Trophoblast cell (in vitro differentiated cells and primary cell): Measurements from ENCODE around the gene MIER2.

Experiments used
- DNase-seq, 2 donors: peaks; one replicate each; pipeline ENCODE4 v3.0.0-alpha.2; 2016
- H2AFZ ChIP-seq: 2 replicates; pipeline ENCODE4 v1.6.1; 2013; ENCODE audit warnings: low read length, moderate library complexity, mild to moderate bottlenecking; ENCODE audit not compliant: insufficient read depth, poor library complexity
- H2AK5ac ChIP-seq: 2 replicates; pipeline ENCODE4 v1.6.1; 2013; ENCODE audit warnings: mild to moderate bottlenecking, low read length
- H2BK120ac ChIP-seq: 2 replicates; pipeline ENCODE4 v1.6.1; 2013; ENCODE audit warnings: low read length, mild to moderate bottlenecking, moderate library complexity; ENCODE audit not compliant: insufficient read depth, poor library complexity
- H2BK12ac ChIP-seq: 2 replicates; pipeline ENCODE4 v1.6.1; 2013; ENCODE audit warnings: mild to moderate bottlenecking, low read length, moderate library complexity
- H2BK5ac ChIP-seq: 2 replicates; pipeline ENCODE4 v1.6.1; 2013; ENCODE audit warnings: low read length, low read depth, moderate library complexity, mild to moderate bottlenecking; ENCODE audit not compliant: poor library complexity
- H3K14ac ChIP-seq: 2 replicates; pipeline ENCODE4 v1.6.1; 2013; ENCODE audit warnings: mild to moderate bottlenecking, low read length
- H3K18ac ChIP-seq: 2 replicates; pipeline ENCODE4 v1.6.1; 2013; ENCODE audit warnings: mild to moderate bottlenecking, low read length
- H3K23ac ChIP-seq: 2 replicates; pipeline ENCODE4 v1.6.1; 2013; ENCODE audit warnings: low read length
- H3K27ac ChIP-seq: 2 replicates; pipeline ENCODE4 v1.5.1; 2013; ENCODE audit warnings: low read depth, mild to moderate bottlenecking, inconsistent platforms, low read length, moderate library complexity
- H3K27me3 ChIP-seq: 2 replicates; pipeline ENCODE4 v1.6.1; 2013; ENCODE audit warnings: inconsistent platforms, mild to moderate bottlenecking, low read length, moderate library complexity; ENCODE audit not compliant: insufficient read depth
- H3K36me3 ChIP-seq, 2 experiments: 1 replicate in 1 of 2; 2 replicates in 1 of 2; pipeline ENCODE4 v1.6.1; 2013; ENCODE audit warnings: low read length in 2 of 2, mild to moderate bottlenecking in 2 of 2, moderate library complexity in 1 of 2; ENCODE audit not compliant: insufficient read depth in 2 of 2, control insufficient read depth in 1 of 2
- H3K4ac ChIP-seq: 2 replicates; pipeline ENCODE4 v1.6.1; 2013; ENCODE audit warnings: low read depth, mild to moderate bottlenecking, low read length, moderate library complexity
- H3K4me1 ChIP-seq, 2 experiments: 1 replicate in 1 of 2; 2 replicates in 1 of 2; pipeline ENCODE4 v1.6.1; 2013; ENCODE audit warnings: low read length in 2 of 2, mild to moderate bottlenecking in 2 of 2, moderate library complexity in 1 of 2; ENCODE audit not compliant: insufficient read depth in 2 of 2, control insufficient read depth in 1 of 2
- H3K4me2 ChIP-seq: 2 replicates; pipeline ENCODE4 v1.6.1; 2013; ENCODE audit warnings: inconsistent platforms, mild to moderate bottlenecking, low read length, moderate library complexity
- H3K4me3 ChIP-seq: 2 replicates; pipeline ENCODE4 v1.5.1; 2013; ENCODE audit warnings: mild to moderate bottlenecking, low read depth, low read length, inconsistent platforms
- H3K79me1 ChIP-seq: one replicate; pipeline ENCODE4 v1.6.1; 2013; ENCODE audit warnings: low read length
- H3K79me2 ChIP-seq: 2 replicates; pipeline ENCODE4 v1.6.1; 2013; ENCODE audit warnings: low read length, mild to moderate bottlenecking; ENCODE audit not compliant: control insufficient read depth, insufficient read depth, poor library complexity
- H3K9ac ChIP-seq: 2 replicates; pipeline ENCODE4 v1.6.1; 2013; ENCODE audit warnings: mild to moderate bottlenecking, low read length
- H3K9me3 ChIP-seq: 2 replicates; pipeline ENCODE4 v1.6.1; 2013; ENCODE audit warnings: low read depth, mild to moderate bottlenecking, control low read depth, inconsistent platforms, low read length; ENCODE audit not compliant: insufficient read depth
- H4K12ac ChIP-seq: 2 replicates; pipeline ENCODE4 v1.6.1; 2013; ENCODE audit warnings: low read depth, mild to moderate bottlenecking, low read length, moderate library complexity
- H4K8ac ChIP-seq: 2 replicates; pipeline ENCODE4 v1.6.1; 2013; ENCODE audit warnings: low read depth, mild to moderate bottlenecking, low read length, moderate library complexity
- H4K91ac ChIP-seq: one replicate; pipeline ENCODE4 v1.6.1; 2013; ENCODE audit warnings: low read depth, mild to moderate bottlenecking, low read length, moderate library complexity
- WGBS: extraction: QIAGEN DNeasy Blood & Tissue Kit; methylation state at CpG from one replicate; pipeline ENCODE4 v1.1.7; 2013; ENCODE audit warnings: missing lambda C conversion rate; ENCODE audit not compliant: insufficient read length, insufficient coverage; ENCODE audit errors: extremely low coverage; 5-methylcytosine and 5-hydroxymethylcytosine counted together

The MIER2 gene

DNA sequence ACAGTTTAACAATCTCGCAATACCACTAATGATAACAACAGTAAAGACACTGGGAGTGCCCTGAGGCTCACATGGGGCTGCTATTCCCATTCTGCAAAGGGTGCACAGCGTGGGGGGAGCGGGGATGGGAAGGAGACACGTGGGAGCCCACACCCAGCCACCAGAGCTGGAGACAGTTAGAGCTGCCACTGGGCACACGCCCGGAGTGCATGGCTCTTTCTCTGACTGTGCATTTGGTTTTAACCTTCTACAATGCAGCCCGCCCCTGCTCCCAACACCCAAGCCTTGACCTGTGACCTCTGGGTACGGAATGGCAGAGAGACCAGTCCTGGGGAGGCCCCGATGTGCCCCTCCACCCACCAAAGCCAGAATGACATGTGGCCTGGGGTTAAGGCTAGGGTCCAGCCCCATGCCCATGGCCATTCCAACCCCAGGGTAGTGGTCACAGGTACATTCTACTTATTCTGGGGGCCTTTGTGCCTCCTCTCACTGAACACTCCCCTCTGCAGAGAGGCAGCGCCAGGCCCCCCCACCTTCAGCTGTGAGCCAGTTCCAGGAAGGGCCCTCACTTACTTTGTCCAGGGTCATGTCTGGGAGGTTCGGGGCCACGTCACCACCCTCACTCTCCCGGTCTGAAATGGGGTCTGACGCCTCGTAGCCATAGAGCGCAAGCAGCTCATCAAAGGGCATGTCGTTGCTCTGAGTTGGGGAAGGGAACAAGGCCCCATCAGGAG lies 17.1 kb downstream of the MIER2 start:
- Histone ChIP-seq H3K23ac (no peak overlapping the region), H3K9ac (no peak overlapping the region), H3K18ac (no peak overlapping the region), H3K79me1 (no peaks in the 10 kb centered on the region), H2BK5ac (no peak overlapping the region), H3K4me2 (no peak overlapping the region), H3K27ac (no peak overlapping the region), H3K79me2 (no peaks in the 10 kb centered on the region), H3K14ac (no peak overlapping the region), H2BK12ac (no peak overlapping the region), H4K91ac (no peak overlapping the region), H3K4me1 (no peaks in the 10 kb centered on the region), H3K4ac (no peak overlapping the region), H3K4me3 (no peak overlapping the region), H3K36me3 (peaks cover 78 to 81% of the 10 kb centered on the region in 2 experiments), H4K12ac (no peak overlapping the region), H4K8ac (no peak overlapping the region), H2BK120ac (no peak overlapping the region), H2AFZ (no peak overlapping the region), H2AK5ac (no peak overlapping the region), H3K27me3 (no peaks in the 10 kb centered on the region), H3K9me3 (peaks cover 8% of the 10 kb centered on the region)
- no peak for DNase-seq
- WGBS: 100% methylated on average over 1 of the region's 17 CpGs

DNA sequence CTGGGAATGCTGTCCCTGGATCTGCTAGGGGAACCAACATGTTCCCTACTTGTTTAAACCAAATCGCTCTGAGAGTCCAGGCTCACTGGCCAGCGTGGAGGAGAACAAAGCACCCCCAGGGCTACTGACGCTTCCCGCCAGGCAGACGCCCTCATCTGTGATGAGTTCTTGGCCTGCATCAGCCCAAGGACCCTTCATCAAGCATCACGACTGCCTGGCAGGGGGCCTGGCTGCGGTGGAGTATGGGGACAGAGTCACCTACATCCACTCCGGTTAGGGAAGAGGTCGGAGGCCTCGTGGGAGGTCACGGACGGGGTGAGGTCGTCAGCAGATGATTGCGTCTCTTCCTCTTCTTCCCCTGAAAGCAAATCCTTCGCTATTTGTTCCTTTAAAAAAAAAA lies 17.7 kb downstream of the MIER2 start:
- Histone ChIP-seq H4K8ac (no peak overlapping the region), H3K27me3 (no peaks in the 10 kb centered on the region), H2AK5ac (no peak overlapping the region), H3K9me3 (peaks cover 8% of the 10 kb centered on the region), H4K91ac (no peak overlapping the region), H2AFZ (no peak overlapping the region), H3K9ac (no peak overlapping the region), H3K27ac (no peak overlapping the region), H3K4ac (no peak overlapping the region), H2BK12ac (no peak overlapping the region), H4K12ac (no peak overlapping the region), H3K36me3 (peaks cover 78 to 83% of the 10 kb centered on the region in 2 experiments), H3K18ac (no peak overlapping the region), H3K4me1 (no peaks in the 10 kb centered on the region), H3K23ac (no peak overlapping the region), H2BK5ac (no peak overlapping the region), H3K14ac (no peak overlapping the region), H3K4me2 (no peak overlapping the region), H3K4me3 (no peak overlapping the region), H2BK120ac (no peak overlapping the region), H3K79me1 (no peaks in the 10 kb centered on the region), H3K79me2 (no peaks in the 10 kb centered on the region)
- DNase-seq: no peak
- no CpG with 5 or more reads among the region's 15 CpGs for WGBS

- no peak overlapping the region for H3K4ac ChIP-seq
- H3K4me3 ChIP-seq: no peak overlapping the region
- H3K9ac ChIP-seq: no peak overlapping the region
- H3K4me1 ChIP-seq: no peaks in the 10 kb centered on the region
- WGBS: no CpG with 5 or more reads among the region's 33 CpGs
- DNase-seq: no peak
- H3K79me2 ChIP-seq: no peaks in the 10 kb centered on the region
- no peak overlapping the region for H2BK12ac ChIP-seq
- no peak overlapping the region for H2AK5ac ChIP-seq
- H3K27ac ChIP-seq: no peak overlapping the region
- H3K4me2 ChIP-seq: no peak overlapping the region
- H2BK5ac ChIP-seq: no peak overlapping the region
- no peak overlapping the region for H2BK120ac ChIP-seq
- peaks cover 8% of the 10 kb centered on the region for H3K9me3 ChIP-seq
- no peak overlapping the region for H3K18ac ChIP-seq
- no peak overlapping the region for H4K91ac ChIP-seq
- H3K79me1 ChIP-seq: no peaks in the 10 kb centered on the region
- no peak overlapping the region for H3K14ac ChIP-seq
- peaks cover 73 to 82% of the 10 kb centered on the region in 2 experiments for H3K36me3 ChIP-seq
- H2AFZ ChIP-seq: no peak overlapping the region
- no peak overlapping the region for H3K23ac ChIP-seq
- H4K8ac ChIP-seq: no peak overlapping the region
- no peak overlapping the region for H4K12ac ChIP-seq
- H3K27me3 ChIP-seq: no peaks in the 10 kb centered on the region
Observed at GRCh38 chr19:325937-326565, 18.5 kb downstream of the MIER2 start.

- Histone ChIP-seq H3K4ac (no peak overlapping the region), H4K8ac (no peak overlapping the region), H3K27ac (no peak overlapping the region), H3K9me3 (peaks cover 11% of the 10 kb centered on the region), H3K23ac (no peak overlapping the region), H2BK5ac (no peak overlapping the region), H4K12ac (no peak overlapping the region), H2AK5ac (no peak overlapping the region), H3K4me3 (no peak overlapping the region), H3K9ac (no peak overlapping the region), H2AFZ (no peak overlapping the region), H2BK120ac (no peak overlapping the region), H3K18ac (no peak overlapping the region), H2BK12ac (no peak overlapping the region), H4K91ac (no peak overlapping the region), H3K79me1 (no peaks in the 10 kb centered on the region), H3K14ac (no peak overlapping the region), H3K4me1 (no peaks in the 10 kb centered on the region), H3K4me2 (no peak overlapping the region), H3K36me3 (peaks cover 77 to 83% of the 10 kb centered on the region in 2 experiments), H3K79me2 (no peaks in the 10 kb centered on the region), H3K27me3 (no peaks in the 10 kb centered on the region)
- DNase-seq: no peak
- no CpG with 5 or more reads among the region's 24 CpGs for WGBS
Observed at GRCh38 chr19:325173-325936, 19.2 kb downstream of the MIER2 start.
